CD4-positive, alpha-beta T cell (primary cell): ENCODE results near the gene PLEKHG3. TPM values are rescaled to one million over a fixed set of nuclear protein-coding genes. Genes with fewer than 3 reads are reported as not detected.

Experiments used
- ATAC-seq: fragments of 200-7000 bp; cut with Tn5 transposase; one replicate; pipeline ENCODE4 v1.10.0; 2022; ENCODE audit warnings: mild to moderate bottlenecking; ENCODE audit not compliant: poor library complexity
- CTCF ChIA-PET: fragments of 350-600 bp; sonication (Branson Sonifier 250); formaldehyde crosslinking; loops from one replicate; lab custom pipeline; 2021; ENCODE audit warnings: antibody characterized with exemption, inconsistent platforms; lab: Charles Lee
- POLR2A ChIA-PET: fragments of 350-600 bp; sonication (Branson Sonifier 250); formaldehyde crosslinking; loops from one replicate; lab custom pipeline; 2021; ENCODE audit warnings: antibody characterized with exemption, inconsistent platforms; lab: Charles Lee
- DNase-seq, 14 experiments: peaks; one replicate each; pipeline ENCODE4 v3.0.0-alpha.2; 2013 to 2020; ENCODE audit warnings: mixed read lengths in 2 of 14
- H3K27ac ChIP-seq, 2 donors: one replicate each; pipeline versions ENCODE4 v1.5.1 to v1.7.0; 2013; ENCODE audit warnings: low read length in 2 of 2, low read depth in 1 of 2, mild to moderate bottlenecking in 1 of 2
- H3K27me3 ChIP-seq, 2 experiments: 1 replicate in 1 of 2; 2 replicates in 1 of 2; pipeline versions ENCODE4 v1.6.1 to v1.7.0; 2013; ENCODE audit warnings: low read length in 2 of 2, control low read depth in 1 of 2, mild to moderate bottlenecking in 1 of 2, moderate library complexity in 1 of 2; ENCODE audit not compliant: insufficient read depth in 2 of 2, control insufficient read depth in 1 of 2
- H3K36me3 ChIP-seq: one replicate; pipeline ENCODE4 v1.6.1; 2013; ENCODE audit warnings: low read length, control low read depth; ENCODE audit not compliant: insufficient read depth
- H3K4me1 ChIP-seq: one replicate; pipeline ENCODE4 v1.6.1; 2013; ENCODE audit warnings: low read length, control low read depth; ENCODE audit not compliant: insufficient read depth
- H3K4me3 ChIP-seq: one replicate; pipeline ENCODE4 v1.5.1; 2013; ENCODE audit warnings: mild to moderate bottlenecking, low read length, moderate library complexity
- H3K9me3 ChIP-seq, 2 experiments: 1 replicate in 1 of 2; 2 replicates in 1 of 2; pipeline versions ENCODE4 v1.6.1 to v1.7.0; 2013; ENCODE audit warnings: low read length in 2 of 2, mild to moderate bottlenecking in 2 of 2, control low read depth in 1 of 2, moderate library complexity in 1 of 2; ENCODE audit not compliant: control insufficient read depth in 1 of 2, insufficient read depth in 1 of 2
- H3K27ac Mint-ChIP-seq: one replicate; pipeline ENCODE4 v1.8.0; 2020; ENCODE audit warnings: mixed read lengths
- H3K27me3 Mint-ChIP-seq: one replicate; pipeline ENCODE4 v1.8.0; 2021; ENCODE audit warnings: mixed read lengths
- H3K36me3 Mint-ChIP-seq: one replicate; pipeline ENCODE4 v1.8.0; 2021; ENCODE audit warnings: low read depth, mixed read lengths
- H3K4me1 Mint-ChIP-seq: one replicate; pipeline ENCODE4 v1.8.0; 2021; ENCODE audit warnings: low read depth, mixed read lengths
- H3K4me3 Mint-ChIP-seq: one replicate; pipeline ENCODE4 v1.8.0; 2020; ENCODE audit warnings: mild to moderate bottlenecking, mixed read lengths
- H3K9me3 Mint-ChIP-seq: one replicate; pipeline ENCODE4 v1.8.0; 2020; ENCODE audit warnings: mixed read lengths
- CTCF ChIP-seq: fragments of 200-600 bp; IDR thresholded peaks from one replicate; pipeline ENCODE4 v1.8.0; 2022; ENCODE audit warnings: antibody characterized with exemption, mild to moderate bottlenecking
- intact Hi-C, 2 experiments: fragments of 100-400 bp; cut with DNase I in 1 of 2; cut with micrococcal nuclease in 1 of 2; formaldehyde crosslinking; loops; one replicate each; pipeline versions ENCODE4 v1.15.1 to v1.9.0; 2023 to 2025; cut with DNase I, micrococcal nuclease
- total RNA-seq, 174 experiments: library from RNA in 2 of 174; stranded (reverse) in 2 of 174; gene quantifications; one replicate each; pipeline ENCODE4 v1.2.3 and lab custom pipeline; 2021 to 2026

The PLEKHG3 gene
- total RNA-seq, 2 experiments from 2014 or later, result 12.1 to 13.3 TPM

DNA sequence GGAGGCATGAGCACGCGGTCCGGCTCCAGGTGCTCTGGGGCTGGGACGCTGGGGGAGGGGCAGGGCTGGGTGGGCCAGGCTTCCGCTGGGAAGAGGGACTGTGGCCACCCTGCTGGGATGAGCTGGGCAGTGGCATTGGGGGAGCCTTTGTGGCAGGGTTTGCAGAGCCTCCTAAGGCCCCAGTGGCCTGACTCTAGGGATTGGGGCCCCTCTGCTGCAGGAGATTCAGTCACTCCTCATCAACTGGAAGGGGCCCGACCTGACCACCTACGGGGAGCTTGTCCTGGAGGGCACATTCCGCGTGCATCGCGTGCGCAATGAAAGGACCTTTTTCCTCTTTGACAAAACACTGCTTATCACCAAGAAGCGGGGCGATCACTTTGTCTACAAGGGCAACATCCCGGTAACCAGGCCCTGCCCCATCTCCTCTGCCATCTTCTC lies 26.9 kb downstream of the PLEKHG3 start:
- Histone ChIP-seq H3K36me3 (peaks cover 40% of the 10 kb centered on the region), H3K27ac (no peak overlapping the region), H3K4me3 (no peak overlapping the region), H3K9me3 (no peaks in the 10 kb centered on the region), H3K4me1 (peaks cover 95% of the 10 kb centered on the region), H3K27me3 (no peaks in the 10 kb centered on the region)
- ATAC-seq, result no peak
- no peak for TF ChIP-seq CTCF
- ChIA-PET CTCF (no interaction called here), POLR2A (no interaction called here)
- H3K27ac Mint-ChIP-seq, result no peak overlapping the region
- no peak for DNase-seq
- peaks cover 60% of the 10 kb centered on the region for H3K4me1 Mint-ChIP-seq
- H3K27me3 Mint-ChIP-seq, result no peaks in the 10 kb centered on the region
- no peaks in the 10 kb centered on the region for H3K9me3 Mint-ChIP-seq
- no peak overlapping the region for H3K4me3 Mint-ChIP-seq
- intact Hi-C loops, result no loop called here
- peaks cover 18% of the 10 kb centered on the region for H3K36me3 Mint-ChIP-seq

GRCh38 chr14:64732066-64732465 lies 27.8 kb downstream of the PLEKHG3 start:
- Mint-ChIP-seq H3K4me1 (peaks cover 51% of the 10 kb centered on the region), H3K4me3 (no peak overlapping the region), H3K27ac (no peak overlapping the region), H3K27me3 (no peaks in the 10 kb centered on the region), H3K36me3 (peaks cover 18% of the 10 kb centered on the region), H3K9me3 (no peaks in the 10 kb centered on the region)
- H3K27ac ChIP-seq, result no peak overlapping the region
- ChIA-PET CTCF (no interaction called here), POLR2A (no interaction called here)
- no peak overlapping the region for H3K4me3 ChIP-seq
- H3K36me3 ChIP-seq, result peaks cover 49% of the 10 kb centered on the region
- no peaks in the 10 kb centered on the region for H3K27me3 ChIP-seq
- TF ChIP-seq CTCF, result no peak
- H3K9me3 ChIP-seq, result no peaks in the 10 kb centered on the region
- H3K4me1 ChIP-seq, result peaks cover 94% of the 10 kb centered on the region
- no peak for ATAC-seq
- intact Hi-C loops, result no loop called here
- DNase-seq, result no peak

DNA sequence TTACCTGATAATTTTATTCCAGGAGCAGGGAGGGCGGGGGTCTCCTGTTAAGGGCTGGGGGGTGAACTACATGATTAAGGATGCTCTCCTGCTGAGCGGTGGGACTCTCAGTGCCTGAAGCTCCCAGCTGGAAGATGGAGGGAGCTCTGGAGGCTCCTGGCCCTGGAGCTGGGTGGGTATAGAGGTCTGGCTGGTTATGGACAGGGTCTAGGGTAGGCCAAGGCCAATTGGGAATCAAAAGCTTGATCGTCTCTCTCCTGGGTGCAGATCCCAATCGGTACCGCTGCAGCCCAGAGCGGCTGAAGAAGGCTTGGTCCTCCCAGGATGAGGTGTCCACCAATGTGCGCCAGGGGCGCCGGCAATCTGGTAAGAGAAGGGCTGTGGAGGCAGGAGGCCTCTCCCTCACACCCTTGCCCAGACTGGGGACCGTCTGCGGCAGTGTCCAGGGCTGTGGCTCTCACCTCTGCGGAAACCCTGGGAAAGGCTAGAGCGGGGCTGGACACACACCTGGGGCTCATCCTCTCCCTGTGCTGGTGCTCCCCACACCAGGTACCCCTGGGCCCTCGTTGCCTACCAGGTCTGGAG lies 28.4 kb downstream of the PLEKHG3 start:
- H3K36me3 Mint-ChIP-seq, result peaks cover 18% of the 10 kb centered on the region
- Histone ChIP-seq H3K36me3 (peaks cover 55% of the 10 kb centered on the region), H3K27ac (no peak overlapping the region), H3K4me1 (peaks cover 88% of the 10 kb centered on the region), H3K27me3 (no peaks in the 10 kb centered on the region), H3K4me3 (no peak overlapping the region), H3K9me3 (no peaks in the 10 kb centered on the region)
- DNase-seq (no peak), ATAC-seq (no peak)
- H3K4me3 Mint-ChIP-seq, result no peak overlapping the region
- TF ChIP-seq CTCF, result no peak
- CTCF ChIA-PET, result no interaction called here
- H3K27me3 Mint-ChIP-seq, result no peaks in the 10 kb centered on the region
- no peaks in the 10 kb centered on the region for H3K9me3 Mint-ChIP-seq
- POLR2A ChIA-PET, result no interaction called here
- intact Hi-C loops, result no loop called here
- H3K4me1 Mint-ChIP-seq, result peaks cover 49% of the 10 kb centered on the region
- no peak overlapping the region for H3K27ac Mint-ChIP-seq
